PFSK-1 (cell line): ENCODE data around the gene RASA3.

Source experiments
- FOXP2 ChIP-seq: optimal IDR thresholded peaks from 2 replicates; pipeline ENCODE3; 2011; ENCODE audit warnings: borderline replicate concordance, control low read depth, inconsistent platforms; ENCODE audit not compliant: insufficient read depth; ENCODE audit errors: extremely low read length, extremely low read depth
- POLR2AphosphoS5 ChIP-seq: IDR thresholded peaks from 2 replicates; pipeline ENCODE4 v1.6.1; 2012; ENCODE audit warnings: low read depth, mild to moderate bottlenecking, control low read depth, low read length, moderate library complexity
- SIN3A ChIP-seq: IDR thresholded peaks from 2 replicates; pipeline ENCODE4 v1.6.1; 2012; ENCODE audit warnings: mild to moderate bottlenecking, low read length, moderate library complexity, borderline replicate concordance; ENCODE audit not compliant: insufficient read depth
- TAF1 ChIP-seq: IDR thresholded peaks from 2 replicates; pipeline ENCODE4 v1.6.1; 2012; ENCODE audit warnings: low read length, control low read depth, borderline replicate concordance; ENCODE audit not compliant: insufficient read depth
- TF ChIP-seq, protein P1 (sequence below), 2 experiments: IDR thresholded peaks; 2 replicates each; pipeline versions ENCODE4 v1.6.1 to v1.8.0; 2011 to 2012; ENCODE audit warnings: low read depth in 2 of 2, low read length in 2 of 2, control low read depth in 1 of 2, inconsistent platforms in 1 of 2, mild to moderate bottlenecking in 1 of 2, moderate library complexity in 1 of 2; ENCODE audit not compliant: insufficient read depth in 1 of 2

DNA sequence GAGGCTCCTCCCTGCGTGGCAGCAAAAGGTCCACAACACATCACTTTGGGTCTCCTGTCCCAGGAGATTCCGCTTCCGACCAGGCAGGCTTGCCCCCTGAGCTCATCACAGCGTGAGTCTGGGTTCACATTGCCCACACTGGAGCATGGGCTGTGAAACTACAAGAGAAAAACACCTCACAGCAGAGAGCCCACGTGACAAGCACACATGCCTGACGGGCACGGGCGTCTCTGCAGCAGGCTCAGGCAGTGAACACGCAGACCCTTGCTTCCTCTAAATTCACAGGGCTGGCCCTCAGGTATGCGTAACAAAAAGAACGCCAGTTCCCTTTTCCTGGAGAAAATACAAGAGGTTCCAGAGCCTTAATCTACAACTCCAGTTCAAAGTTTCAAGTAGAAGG, 41.9 kb downstream of the RASA3 start:
- no peak for TF ChIP-seq POLR2AphosphoS5
- no peak for TF ChIP-seq TAF1
- no peak for TF ChIP-seq SIN3A
- TF ChIP-seq, protein P1, sequence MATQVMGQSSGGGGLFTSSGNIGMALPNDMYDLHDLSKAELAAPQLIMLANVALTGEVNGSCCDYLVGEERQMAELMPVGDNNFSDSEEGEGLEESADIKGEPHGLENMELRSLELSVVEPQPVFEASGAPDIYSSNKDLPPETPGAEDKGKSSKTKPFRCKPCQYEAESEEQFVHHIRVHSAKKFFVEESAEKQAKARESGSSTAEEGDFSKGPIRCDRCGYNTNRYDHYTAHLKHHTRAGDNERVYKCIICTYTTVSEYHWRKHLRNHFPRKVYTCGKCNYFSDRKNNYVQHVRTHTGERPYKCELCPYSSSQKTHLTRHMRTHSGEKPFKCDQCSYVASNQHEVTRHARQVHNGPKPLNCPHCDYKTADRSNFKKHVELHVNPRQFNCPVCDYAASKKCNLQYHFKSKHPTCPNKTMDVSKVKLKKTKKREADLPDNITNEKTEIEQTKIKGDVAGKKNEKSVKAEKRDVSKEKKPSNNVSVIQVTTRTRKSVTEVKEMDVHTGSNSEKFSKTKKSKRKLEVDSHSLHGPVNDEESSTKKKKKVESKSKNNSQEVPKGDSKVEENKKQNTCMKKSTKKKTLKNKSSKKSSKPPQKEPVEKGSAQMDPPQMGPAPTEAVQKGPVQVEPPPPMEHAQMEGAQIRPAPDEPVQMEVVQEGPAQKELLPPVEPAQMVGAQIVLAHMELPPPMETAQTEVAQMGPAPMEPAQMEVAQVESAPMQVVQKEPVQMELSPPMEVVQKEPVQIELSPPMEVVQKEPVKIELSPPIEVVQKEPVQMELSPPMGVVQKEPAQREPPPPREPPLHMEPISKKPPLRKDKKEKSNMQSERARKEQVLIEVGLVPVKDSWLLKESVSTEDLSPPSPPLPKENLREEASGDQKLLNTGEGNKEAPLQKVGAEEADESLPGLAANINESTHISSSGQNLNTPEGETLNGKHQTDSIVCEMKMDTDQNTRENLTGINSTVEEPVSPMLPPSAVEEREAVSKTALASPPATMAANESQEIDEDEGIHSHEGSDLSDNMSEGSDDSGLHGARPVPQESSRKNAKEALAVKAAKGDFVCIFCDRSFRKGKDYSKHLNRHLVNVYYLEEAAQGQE (IDR thresholded peaks at IDR 0.05; ENCODE audit: insufficient read depth in 1 of 2, low read depth in 2 of 2, low read length in 2 of 2), result no peak
- TF ChIP-seq FOXP2, result no peak
